Measurements from ENCODE around the gene HIBADH.

GRCh38 chr7:27526611-27527347, 135.9 kb downstream of the HIBADH start:
- TF ChIP-seq CTBP1 (IDR thresholded peaks at IDR 0.05; ENCODE audit: borderline replicate concordance) = no peak
- TF ChIP-seq PKNOX1 (IDR thresholded peaks at IDR 0.05) = no peak
- no peak for TF ChIP-seq FOXK2 (IDR thresholded peaks at IDR 0.05)
- no peak for TF ChIP-seq FOXM1 (IDR thresholded peaks at IDR 0.05; ENCODE audit: borderline replicate concordance)
- TF ChIP-seq ELF4 (IDR thresholded peaks at IDR 0.05) = no peak
- no peak for TF ChIP-seq LEF1 (IDR thresholded peaks at IDR 0.05; ENCODE audit: borderline replicate concordance)
- TF ChIP-seq SUZ12 (IDR thresholded peaks at IDR 0.05) = no peak
- no peak for TF ChIP-seq BHLHE40 (IDR thresholded peaks at IDR 0.05; ENCODE audit: borderline replicate concordance)
- no peak for TF ChIP-seq ARNT (IDR thresholded peaks at IDR 0.05)
- TF ChIP-seq SP1 (IDR thresholded peaks at IDR 0.05) = no peak
- TF ChIP-seq NFRKB (IDR thresholded peaks at IDR 0.05) = no peak
- no peak for TF ChIP-seq L3MBTL2 (conservative IDR thresholded peaks at IDR 0.05)
- TF ChIP-seq HDGF (IDR thresholded peaks at IDR 0.05; ENCODE audit: borderline replicate concordance) = no peak
